Measurements from ENCODE around the gene ODAPH.

DNA sequence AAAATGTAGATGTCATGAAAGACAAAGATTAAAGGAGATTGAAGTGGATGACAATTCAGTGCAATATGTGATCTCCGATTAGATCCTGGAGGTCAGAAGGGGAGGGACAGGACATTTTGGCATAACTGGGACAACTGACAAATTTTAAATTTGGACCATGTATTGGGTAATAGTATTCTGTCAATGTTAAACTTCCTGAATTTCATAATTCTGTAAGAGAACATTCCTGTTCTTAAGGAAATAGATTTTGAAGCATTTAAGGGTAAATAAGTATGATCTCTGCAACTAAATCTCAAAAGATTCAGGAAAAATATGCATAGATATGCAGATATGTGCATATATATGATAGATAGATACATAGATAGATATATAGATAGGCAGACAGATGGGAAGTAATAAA, 11.0 kb downstream of the ODAPH start:
- TF ChIP-seq, protein P1, sequence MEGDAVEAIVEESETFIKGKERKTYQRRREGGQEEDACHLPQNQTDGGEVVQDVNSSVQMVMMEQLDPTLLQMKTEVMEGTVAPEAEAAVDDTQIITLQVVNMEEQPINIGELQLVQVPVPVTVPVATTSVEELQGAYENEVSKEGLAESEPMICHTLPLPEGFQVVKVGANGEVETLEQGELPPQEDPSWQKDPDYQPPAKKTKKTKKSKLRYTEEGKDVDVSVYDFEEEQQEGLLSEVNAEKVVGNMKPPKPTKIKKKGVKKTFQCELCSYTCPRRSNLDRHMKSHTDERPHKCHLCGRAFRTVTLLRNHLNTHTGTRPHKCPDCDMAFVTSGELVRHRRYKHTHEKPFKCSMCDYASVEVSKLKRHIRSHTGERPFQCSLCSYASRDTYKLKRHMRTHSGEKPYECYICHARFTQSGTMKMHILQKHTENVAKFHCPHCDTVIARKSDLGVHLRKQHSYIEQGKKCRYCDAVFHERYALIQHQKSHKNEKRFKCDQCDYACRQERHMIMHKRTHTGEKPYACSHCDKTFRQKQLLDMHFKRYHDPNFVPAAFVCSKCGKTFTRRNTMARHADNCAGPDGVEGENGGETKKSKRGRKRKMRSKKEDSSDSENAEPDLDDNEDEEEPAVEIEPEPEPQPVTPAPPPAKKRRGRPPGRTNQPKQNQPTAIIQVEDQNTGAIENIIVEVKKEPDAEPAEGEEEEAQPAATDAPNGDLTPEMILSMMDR (conservative IDR thresholded peaks at IDR 0.05; ENCODE audit: low read length): no peak
- TF ChIP-seq EZH2phosphoT487 (IDR thresholded peaks at IDR 0.05; ENCODE audit: borderline replicate concordance): no peak

All from Loucy (cell line).